ENCODE measurements around the gene IL13. TPM values are rescaled to one million over a fixed set of nuclear protein-coding genes. Genes with fewer than 3 reads are reported as not detected.
A peak's percentile ranks its signal among the peaks of the same experiment; 100 is the strongest.

The IL13 gene
- total and polyA plus RNA-seq, 10 of the 15 experiments (the other 5 are each of a cell fraction or from before 2014, with no cell fraction given): 0.06 to 0.40 (median 0.11) TPM; not detected in 6

DNA sequence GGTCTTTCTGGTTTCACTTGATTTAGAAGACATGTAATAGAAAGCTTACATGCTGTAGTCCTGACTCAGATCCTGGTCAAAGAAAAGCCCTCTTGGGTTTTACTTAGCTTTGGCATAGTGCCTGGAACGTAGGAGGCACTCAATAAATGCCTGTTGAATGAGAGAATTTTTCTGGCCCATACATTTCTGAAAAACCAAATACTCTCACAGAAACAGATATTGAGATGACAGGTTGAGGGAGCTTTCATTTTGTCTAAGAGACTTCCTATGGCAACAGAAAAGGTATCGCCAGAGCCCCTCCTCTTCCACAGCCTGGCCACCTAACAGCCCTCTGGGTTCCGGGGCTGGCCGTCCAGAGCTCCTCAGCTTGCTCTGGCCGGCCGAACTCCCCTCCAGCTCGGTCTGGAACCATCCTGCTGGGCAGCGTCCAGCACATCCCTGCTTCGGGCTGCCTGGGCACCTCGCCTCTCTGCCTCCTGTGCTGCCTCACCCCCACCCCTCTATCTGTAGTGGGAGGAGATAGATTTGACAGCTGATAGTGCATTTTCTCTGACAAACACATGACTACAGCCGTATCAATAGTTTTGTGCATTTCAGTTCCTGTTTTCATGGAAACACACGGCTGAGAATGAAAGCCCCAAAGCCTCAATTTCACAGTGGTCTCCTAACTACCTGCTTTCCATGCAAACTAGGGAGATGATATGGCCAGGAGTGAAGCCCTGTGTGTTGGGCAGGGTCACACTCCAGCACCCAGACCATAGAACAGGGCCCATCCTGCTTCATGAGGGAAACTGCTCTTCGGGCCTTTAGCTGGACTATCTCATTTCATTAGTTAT, 16.9 kb downstream of the IL13 start:
- BruUV-seq (replicated peaks): no TSS peak
- CTCF ChIA-PET: interaction anchor here (0.5 to 5.1 kb wide), 15 partner anchors 10 to 170 kb away, joined by 3 to 57 read pairs (median 4); partner anchors contain the start of gene CCNI2
- no peaks in the 10 kb centered on the region for H3K79me2 ChIP-seq (ENCODE audit: control insufficient read depth, insufficient read depth, low read length)
- peak overlapping the region; percentile 53; the same call in 1 of the 2 replicates for H3K9ac ChIP-seq (ENCODE audit: control insufficient read depth, insufficient read depth, low read length)
- intact Hi-C loops (cut with micrococcal nuclease; ENCODE audit: unreplicated experiment): loop anchor here (1.0 kb wide), 1 partner anchor 12 kb away; no protein-coding TSS in a partner anchor
- peaks cover 33% of the 10 kb centered on the region for H3K4me1 ChIP-seq (ENCODE audit: control insufficient read depth, insufficient read depth, low read length)
- RAD21 ChIA-PET (ENCODE audit: unreplicated experiment): interaction anchor here (0.8 to 7.7 kb wide), 29 partner anchors 8 to 254 kb away, joined by 3 to 148 read pairs (median 4); partner anchors contain the start of genes CCNI2 and KIF3A
- peak overlapping the region; percentile 75 for H3K27ac ChIP-seq (ENCODE audit: control insufficient read depth, insufficient read depth)
- no peaks in the 10 kb centered on the region for H3K36me3 ChIP-seq (ENCODE audit: control insufficient read depth in 2 of 2, insufficient read depth in 2 of 2, low read length in 1 of 2)
- in situ Hi-C loops (cut with MboI): no loop called here
- POLR2A ChIA-PET: interaction anchor here (0.6 to 11.2 kb wide), 12 partner anchors 12 to 179 kb away, joined by 3 to 118 read pairs (median 4); partner anchors contain the start of genes IL13 and KIF3A
- DNase-seq (ENCODE audit: low read depth, low spot score): peak; percentile 93
- H3K27me3 ChIP-seq (replicated peaks in 1 of 2; ENCODE audit: control insufficient read depth in 2 of 2, insufficient read depth in 2 of 2, low read length in 1 of 2): no peaks in the 10 kb centered on the region
- H2AFZ ChIP-seq (ENCODE audit: control insufficient read depth, low read depth, low read length): peak overlapping the region; percentile 25
- ATAC-seq: peak; percentile 88
- SMC1A ChIA-PET (ENCODE audit: uncharacterized antibody, unreplicated experiment): interaction anchor here (0.8 to 11.4 kb wide), 23 partner anchors 7 to 148 kb away, joined by 3 to 156 read pairs (median 7); partner anchors contain the start of genes CCNI2, IL13 and KIF3A
- WGBS (ENCODE audit: insufficient coverage, insufficient replicate concordance, low lambda C conversion rate, missing lambda C conversion rate): 3% methylated on average over 13 of the region's 13 CpGs
- peak overlapping the region; percentile 29; the same call in 1 of the 2 replicates for H3K4me3 ChIP-seq
- no peaks in the 10 kb centered on the region for H3K9me3 ChIP-seq (replicated peaks; ENCODE audit: control insufficient read depth, insufficient read depth, low read length)
- FAIRE-seq: peak; percentile 86
- H4K20me1 ChIP-seq (ENCODE audit: control insufficient read depth, insufficient read depth): no peaks in the 10 kb centered on the region
- H3K4me2 ChIP-seq (ENCODE audit: control insufficient read depth, insufficient read depth): peak overlapping the region; percentile 74
- TF ChIP-seq TARDBP (IDR thresholded peaks at IDR 0.05; ENCODE audit: borderline replicate concordance) (no peak), KAT2A (conservative IDR thresholded peaks at IDR 0.05; ENCODE audit: control insufficient read depth, low read depth, low read length) (no peak), ZNF24 (IDR thresholded peaks at IDR 0.05) (no peak), BHLHE40 (IDR thresholded peaks at IDR 0.05; ENCODE audit: borderline replicate concordance in 1 of 2, low read depth in 2 of 2, low read length in 1 of 2) (peak; percentile 81), SIN3A (IDR thresholded peaks at IDR 0.05; ENCODE audit: low read depth, low read length) (0 out of 2 replicates have a peak, but pooled peaks have one; percentile 70), KLF5 (IDR thresholded peaks at IDR 0.05; ENCODE audit: partially characterized antibody) (peak; percentile 21), SREBF1 (IDR thresholded peaks at IDR 0.05; ENCODE audit: low read length) (no peak), RELA (IDR thresholded peaks at IDR 0.05; ENCODE audit: borderline replicate concordance, partially characterized antibody) (peak; percentile 41), ZNF207 (IDR thresholded peaks at IDR 0.05; ENCODE audit: borderline replicate concordance) (no peak), BCL11A (IDR thresholded peaks at IDR 0.05; ENCODE audit: low read depth, low read length) (peak; percentile 55; the same call in 1 of the 2 replicates), BMI1 (IDR thresholded peaks at IDR 0.05; ENCODE audit: borderline replicate concordance) (no peak), ZSCAN29 (IDR thresholded peaks at IDR 0.05) (no peak), IKZF2 (IDR thresholded peaks at IDR 0.05) (peak; percentile 96 to 97)
- TF ChIP-seq, protein P1, sequence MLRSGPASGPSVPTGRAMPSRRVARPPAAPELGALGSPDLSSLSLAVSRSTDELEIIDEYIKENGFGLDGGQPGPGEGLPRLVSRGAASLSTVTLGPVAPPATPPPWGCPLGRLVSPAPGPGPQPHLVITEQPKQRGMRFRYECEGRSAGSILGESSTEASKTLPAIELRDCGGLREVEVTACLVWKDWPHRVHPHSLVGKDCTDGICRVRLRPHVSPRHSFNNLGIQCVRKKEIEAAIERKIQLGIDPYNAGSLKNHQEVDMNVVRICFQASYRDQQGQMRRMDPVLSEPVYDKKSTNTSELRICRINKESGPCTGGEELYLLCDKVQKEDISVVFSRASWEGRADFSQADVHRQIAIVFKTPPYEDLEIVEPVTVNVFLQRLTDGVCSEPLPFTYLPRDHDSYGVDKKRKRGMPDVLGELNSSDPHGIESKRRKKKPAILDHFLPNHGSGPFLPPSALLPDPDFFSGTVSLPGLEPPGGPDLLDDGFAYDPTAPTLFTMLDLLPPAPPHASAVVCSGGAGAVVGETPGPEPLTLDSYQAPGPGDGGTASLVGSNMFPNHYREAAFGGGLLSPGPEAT (IDR thresholded peaks at IDR 0.05; ENCODE audit: low read depth): peak; percentile 88
- TF ChIP-seq, protein P2, sequence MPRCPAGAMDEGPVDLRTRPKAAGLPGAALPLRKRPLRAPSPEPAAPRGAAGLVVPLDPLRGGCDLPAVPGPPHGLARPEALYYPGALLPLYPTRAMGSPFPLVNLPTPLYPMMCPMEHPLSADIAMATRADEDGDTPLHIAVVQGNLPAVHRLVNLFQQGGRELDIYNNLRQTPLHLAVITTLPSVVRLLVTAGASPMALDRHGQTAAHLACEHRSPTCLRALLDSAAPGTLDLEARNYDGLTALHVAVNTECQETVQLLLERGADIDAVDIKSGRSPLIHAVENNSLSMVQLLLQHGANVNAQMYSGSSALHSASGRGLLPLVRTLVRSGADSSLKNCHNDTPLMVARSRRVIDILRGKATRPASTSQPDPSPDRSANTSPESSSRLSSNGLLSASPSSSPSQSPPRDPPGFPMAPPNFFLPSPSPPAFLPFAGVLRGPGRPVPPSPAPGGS (IDR thresholded peaks at IDR 0.05; ENCODE audit: borderline replicate concordance, insufficient read depth, low read depth, low read length, poor library complexity, severe bottlenecking): peak; percentile 50
- TF ChIP-seq, protein P3, sequence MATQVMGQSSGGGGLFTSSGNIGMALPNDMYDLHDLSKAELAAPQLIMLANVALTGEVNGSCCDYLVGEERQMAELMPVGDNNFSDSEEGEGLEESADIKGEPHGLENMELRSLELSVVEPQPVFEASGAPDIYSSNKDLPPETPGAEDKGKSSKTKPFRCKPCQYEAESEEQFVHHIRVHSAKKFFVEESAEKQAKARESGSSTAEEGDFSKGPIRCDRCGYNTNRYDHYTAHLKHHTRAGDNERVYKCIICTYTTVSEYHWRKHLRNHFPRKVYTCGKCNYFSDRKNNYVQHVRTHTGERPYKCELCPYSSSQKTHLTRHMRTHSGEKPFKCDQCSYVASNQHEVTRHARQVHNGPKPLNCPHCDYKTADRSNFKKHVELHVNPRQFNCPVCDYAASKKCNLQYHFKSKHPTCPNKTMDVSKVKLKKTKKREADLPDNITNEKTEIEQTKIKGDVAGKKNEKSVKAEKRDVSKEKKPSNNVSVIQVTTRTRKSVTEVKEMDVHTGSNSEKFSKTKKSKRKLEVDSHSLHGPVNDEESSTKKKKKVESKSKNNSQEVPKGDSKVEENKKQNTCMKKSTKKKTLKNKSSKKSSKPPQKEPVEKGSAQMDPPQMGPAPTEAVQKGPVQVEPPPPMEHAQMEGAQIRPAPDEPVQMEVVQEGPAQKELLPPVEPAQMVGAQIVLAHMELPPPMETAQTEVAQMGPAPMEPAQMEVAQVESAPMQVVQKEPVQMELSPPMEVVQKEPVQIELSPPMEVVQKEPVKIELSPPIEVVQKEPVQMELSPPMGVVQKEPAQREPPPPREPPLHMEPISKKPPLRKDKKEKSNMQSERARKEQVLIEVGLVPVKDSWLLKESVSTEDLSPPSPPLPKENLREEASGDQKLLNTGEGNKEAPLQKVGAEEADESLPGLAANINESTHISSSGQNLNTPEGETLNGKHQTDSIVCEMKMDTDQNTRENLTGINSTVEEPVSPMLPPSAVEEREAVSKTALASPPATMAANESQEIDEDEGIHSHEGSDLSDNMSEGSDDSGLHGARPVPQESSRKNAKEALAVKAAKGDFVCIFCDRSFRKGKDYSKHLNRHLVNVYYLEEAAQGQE (IDR thresholded peaks at IDR 0.05; ENCODE audit: low read depth, low read length): no peak

Measured in GM12878 (cell line).